PFSK-1 (cell line): ENCODE data around the gene MLN.

Source experiments
- FOXP2 ChIP-seq: optimal IDR thresholded peaks from 2 replicates; pipeline ENCODE3; 2011; ENCODE audit warnings: borderline replicate concordance, control low read depth, inconsistent platforms; ENCODE audit not compliant: insufficient read depth; ENCODE audit errors: extremely low read length, extremely low read depth
- POLR2AphosphoS5 ChIP-seq: IDR thresholded peaks from 2 replicates; pipeline ENCODE4 v1.6.1; 2012; ENCODE audit warnings: low read depth, mild to moderate bottlenecking, control low read depth, low read length, moderate library complexity
- SIN3A ChIP-seq: IDR thresholded peaks from 2 replicates; pipeline ENCODE4 v1.6.1; 2012; ENCODE audit warnings: mild to moderate bottlenecking, low read length, moderate library complexity, borderline replicate concordance; ENCODE audit not compliant: insufficient read depth
- TAF1 ChIP-seq: IDR thresholded peaks from 2 replicates; pipeline ENCODE4 v1.6.1; 2012; ENCODE audit warnings: low read length, control low read depth, borderline replicate concordance; ENCODE audit not compliant: insufficient read depth
- TF ChIP-seq, protein P1 (sequence below), 2 experiments: IDR thresholded peaks; 2 replicates each; pipeline versions ENCODE4 v1.6.1 to v1.8.0; 2011 to 2012; ENCODE audit warnings: low read depth in 2 of 2, low read length in 2 of 2, control low read depth in 1 of 2, inconsistent platforms in 1 of 2, mild to moderate bottlenecking in 1 of 2, moderate library complexity in 1 of 2; ENCODE audit not compliant: insufficient read depth in 1 of 2

Gene MLN

DNA sequence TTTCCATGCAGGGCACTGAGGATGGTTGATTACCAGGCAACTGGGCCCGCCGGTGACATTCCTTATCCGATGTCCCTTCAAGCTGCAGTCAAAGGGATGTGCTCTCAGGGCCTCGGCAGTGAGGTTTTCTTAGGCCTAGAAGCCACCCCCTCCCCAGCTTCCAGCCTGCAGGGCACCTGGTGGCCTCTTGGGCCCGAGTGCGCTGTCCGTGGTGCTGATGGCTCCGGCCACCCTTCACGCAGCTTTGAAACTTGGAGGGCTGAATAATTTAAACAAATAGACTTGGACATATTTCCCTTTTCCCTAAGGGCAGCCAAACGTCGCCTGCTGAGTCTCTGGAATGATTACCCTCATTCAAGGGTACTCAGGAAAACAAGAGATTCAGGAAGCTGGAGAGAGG lies 8.9 kb upstream of the MLN start:
- peak; percentile 35; the same call in 1 of the 2 replicates for TF ChIP-seq SIN3A
- no peak for TF ChIP-seq FOXP2
- TF ChIP-seq, protein P1, sequence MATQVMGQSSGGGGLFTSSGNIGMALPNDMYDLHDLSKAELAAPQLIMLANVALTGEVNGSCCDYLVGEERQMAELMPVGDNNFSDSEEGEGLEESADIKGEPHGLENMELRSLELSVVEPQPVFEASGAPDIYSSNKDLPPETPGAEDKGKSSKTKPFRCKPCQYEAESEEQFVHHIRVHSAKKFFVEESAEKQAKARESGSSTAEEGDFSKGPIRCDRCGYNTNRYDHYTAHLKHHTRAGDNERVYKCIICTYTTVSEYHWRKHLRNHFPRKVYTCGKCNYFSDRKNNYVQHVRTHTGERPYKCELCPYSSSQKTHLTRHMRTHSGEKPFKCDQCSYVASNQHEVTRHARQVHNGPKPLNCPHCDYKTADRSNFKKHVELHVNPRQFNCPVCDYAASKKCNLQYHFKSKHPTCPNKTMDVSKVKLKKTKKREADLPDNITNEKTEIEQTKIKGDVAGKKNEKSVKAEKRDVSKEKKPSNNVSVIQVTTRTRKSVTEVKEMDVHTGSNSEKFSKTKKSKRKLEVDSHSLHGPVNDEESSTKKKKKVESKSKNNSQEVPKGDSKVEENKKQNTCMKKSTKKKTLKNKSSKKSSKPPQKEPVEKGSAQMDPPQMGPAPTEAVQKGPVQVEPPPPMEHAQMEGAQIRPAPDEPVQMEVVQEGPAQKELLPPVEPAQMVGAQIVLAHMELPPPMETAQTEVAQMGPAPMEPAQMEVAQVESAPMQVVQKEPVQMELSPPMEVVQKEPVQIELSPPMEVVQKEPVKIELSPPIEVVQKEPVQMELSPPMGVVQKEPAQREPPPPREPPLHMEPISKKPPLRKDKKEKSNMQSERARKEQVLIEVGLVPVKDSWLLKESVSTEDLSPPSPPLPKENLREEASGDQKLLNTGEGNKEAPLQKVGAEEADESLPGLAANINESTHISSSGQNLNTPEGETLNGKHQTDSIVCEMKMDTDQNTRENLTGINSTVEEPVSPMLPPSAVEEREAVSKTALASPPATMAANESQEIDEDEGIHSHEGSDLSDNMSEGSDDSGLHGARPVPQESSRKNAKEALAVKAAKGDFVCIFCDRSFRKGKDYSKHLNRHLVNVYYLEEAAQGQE (IDR thresholded peaks at IDR 0.05; ENCODE audit: insufficient read depth in 1 of 2, low read depth in 2 of 2, low read length in 2 of 2): peak; percentile 98 to 99

DNA sequence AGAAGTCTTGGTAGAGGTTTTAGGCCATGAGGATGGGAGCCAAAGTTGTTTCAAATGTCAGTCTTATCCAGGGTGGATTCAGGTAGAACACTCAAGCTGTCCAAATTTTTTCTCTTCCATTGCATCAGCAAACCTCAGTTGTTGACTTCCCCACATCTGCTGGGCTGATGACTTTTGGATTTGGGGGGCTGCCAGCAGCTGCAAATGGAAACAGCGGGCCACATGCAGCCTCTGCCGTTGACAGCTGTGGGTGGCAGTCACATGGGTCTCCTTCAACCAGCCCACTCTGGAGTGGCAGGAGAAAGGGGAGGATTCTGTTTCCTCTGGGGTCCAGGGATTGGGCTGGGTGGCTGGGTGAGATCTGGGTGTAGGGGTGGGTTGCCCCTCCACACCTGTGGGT lies 5.8 kb upstream of the MLN start:
- TF ChIP-seq POLR2AphosphoS5: no peak
- TF ChIP-seq TAF1: no peak
- TF ChIP-seq FOXP2: no peak
- no peak for TF ChIP-seq SIN3A
- TF ChIP-seq, protein P1 (IDR thresholded peaks at IDR 0.05; ENCODE audit: insufficient read depth in 1 of 2, low read depth in 2 of 2, low read length in 2 of 2): no peak

DNA sequence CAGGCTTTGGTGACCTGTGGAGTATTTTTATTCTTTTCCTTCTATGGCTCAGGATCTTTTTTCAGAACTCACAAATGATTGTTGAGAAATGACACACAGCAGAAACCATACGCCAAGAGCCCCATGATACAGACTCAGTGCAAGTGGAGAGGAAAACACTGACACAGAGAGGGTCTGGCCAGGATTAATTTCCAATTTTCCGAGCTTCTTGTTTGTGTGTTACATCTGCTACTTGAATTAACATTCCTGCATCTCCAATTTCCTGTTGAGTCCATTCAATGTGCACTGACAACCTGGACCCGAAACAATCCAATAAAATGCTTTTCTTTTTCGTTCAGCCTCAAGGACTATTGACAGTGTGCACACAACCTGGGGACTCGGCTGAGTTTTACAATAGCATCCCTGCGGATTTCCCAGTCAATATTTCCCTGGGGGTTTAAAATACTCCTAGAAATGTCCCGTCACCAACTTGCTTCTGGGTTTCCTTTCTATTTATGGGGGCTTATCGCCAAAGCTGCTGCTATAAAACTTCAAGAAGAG lies 4.9 kb upstream of the MLN start:
- TF ChIP-seq, protein P1 (IDR thresholded peaks at IDR 0.05; ENCODE audit: insufficient read depth in 1 of 2, low read depth in 2 of 2, low read length in 2 of 2): no peak
- TF ChIP-seq FOXP2 (no peak), TAF1 (no peak), SIN3A (no peak), POLR2AphosphoS5 (no peak)

DNA sequence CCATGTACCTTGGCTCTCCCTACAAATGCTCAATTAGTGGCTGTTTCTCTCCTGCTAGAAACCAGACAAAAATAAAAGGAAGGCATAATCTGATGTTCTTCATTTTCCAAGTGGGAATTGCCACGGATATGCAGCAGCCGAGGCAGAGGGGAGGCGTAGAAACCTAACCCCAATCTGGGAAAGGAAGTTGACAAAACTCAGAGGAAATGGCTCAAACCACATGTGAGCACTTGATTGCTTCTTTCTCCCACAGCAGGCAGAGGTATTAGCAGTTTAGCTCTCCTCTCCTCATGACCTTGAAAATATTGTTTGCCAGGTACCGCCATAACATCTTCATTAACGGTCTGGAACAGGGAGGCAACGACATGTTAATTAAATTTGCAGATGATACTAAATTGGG lies 3.8 kb upstream of the MLN start:
- no peak for TF ChIP-seq TAF1
- no peak for TF ChIP-seq POLR2AphosphoS5

DNA sequence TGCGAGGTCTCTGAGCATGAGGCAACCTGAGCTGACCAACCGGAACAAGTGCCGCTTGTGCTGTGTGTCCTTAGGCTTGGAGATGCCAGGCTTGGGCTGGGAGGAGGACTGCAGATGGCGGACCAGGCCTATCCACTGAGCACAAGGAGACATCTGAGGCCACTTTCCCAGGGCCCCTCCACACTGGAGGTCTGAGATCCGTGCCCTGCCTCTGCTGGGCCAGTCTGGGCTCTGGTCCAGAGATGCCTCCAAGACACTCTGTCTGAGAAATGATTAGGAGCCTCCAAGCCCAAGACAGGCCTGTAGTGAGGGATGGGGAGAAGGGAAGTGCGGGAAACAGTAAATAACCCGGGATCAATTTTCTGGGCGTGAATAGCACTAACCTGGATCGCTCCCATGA lies 3.0 kb upstream of the MLN start:
- TF ChIP-seq SIN3A (no peak), FOXP2 (no peak), TAF1 (no peak), POLR2AphosphoS5 (no peak)
- TF ChIP-seq, protein P1 (IDR thresholded peaks at IDR 0.05; ENCODE audit: insufficient read depth in 1 of 2, low read depth in 2 of 2, low read length in 2 of 2): no peak
